Measurements from ENCODE around the gene ST7L.

Gene ST7L

DNA sequence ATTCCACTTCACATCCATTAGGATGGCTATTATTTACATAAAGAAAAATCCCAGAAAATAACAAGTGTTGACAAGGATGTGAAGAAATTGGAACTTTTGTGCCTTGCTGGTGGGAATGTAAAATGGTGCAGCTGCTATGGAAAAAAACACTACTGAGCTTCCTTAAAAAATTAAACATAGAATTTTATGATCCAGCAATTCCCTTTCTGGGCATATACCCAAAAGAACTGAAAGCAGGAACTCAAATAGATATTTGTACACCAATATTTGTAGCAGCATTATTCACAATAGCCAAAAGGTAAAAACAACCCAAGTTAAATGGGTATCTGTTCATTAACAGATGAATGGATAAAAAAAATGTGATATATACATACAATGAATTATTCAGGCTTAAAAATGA lies 64.5 kb downstream of the ST7L start:
- in situ Hi-C loops (cut with MboI; ENCODE audit: low sequenced_read_pairs): no loop called here
- H3K36me3 ChIP-seq (replicated peaks): peaks cover 3% of the 10 kb centered on the region; the same call in 1 of the 2 replicates
- H3K4me1 ChIP-seq: peaks cover 11% of the 10 kb centered on the region
- DNase-seq (ENCODE audit: low spot score in 2 of 2): no peak
- no peaks in the 10 kb centered on the region for H3K9me3 ChIP-seq
- H3K27me3 ChIP-seq (ENCODE audit: low read depth): no peaks in the 10 kb centered on the region
- H3K4me3 ChIP-seq: no peak overlapping the region

DNA sequence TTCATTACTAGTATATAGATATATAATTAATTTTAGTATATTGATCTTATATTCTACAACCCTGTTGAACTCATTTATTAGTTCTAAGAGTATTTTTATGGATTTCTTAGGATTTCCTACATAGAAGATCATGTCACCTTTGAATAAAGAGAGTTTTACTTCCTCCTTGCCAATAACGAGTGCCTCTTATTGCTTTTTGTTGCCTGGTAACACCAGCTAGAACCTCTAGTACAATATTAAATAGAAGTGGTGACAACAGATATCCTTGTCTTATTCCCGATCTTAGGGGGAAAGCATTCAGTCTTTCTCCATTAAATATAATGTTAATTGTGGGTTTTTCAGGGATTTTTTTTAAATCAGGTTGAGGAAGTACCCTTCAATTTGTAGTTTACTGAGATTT lies 69.4 kb downstream of the ST7L start:
- Histone ChIP-seq H3K4me3 (no peak overlapping the region), H3K27me3 (ENCODE audit: low read depth) (no peaks in the 10 kb centered on the region), H3K9me3 (no peaks in the 10 kb centered on the region), H3K4me1 (no peaks in the 10 kb centered on the region), H3K36me3 (replicated peaks) (peaks cover 6% of the 10 kb centered on the region)
- in situ Hi-C loops (cut with MboI; ENCODE audit: low sequenced_read_pairs): no loop called here
- DNase-seq (ENCODE audit: low spot score in 2 of 2): no peak

DNA sequence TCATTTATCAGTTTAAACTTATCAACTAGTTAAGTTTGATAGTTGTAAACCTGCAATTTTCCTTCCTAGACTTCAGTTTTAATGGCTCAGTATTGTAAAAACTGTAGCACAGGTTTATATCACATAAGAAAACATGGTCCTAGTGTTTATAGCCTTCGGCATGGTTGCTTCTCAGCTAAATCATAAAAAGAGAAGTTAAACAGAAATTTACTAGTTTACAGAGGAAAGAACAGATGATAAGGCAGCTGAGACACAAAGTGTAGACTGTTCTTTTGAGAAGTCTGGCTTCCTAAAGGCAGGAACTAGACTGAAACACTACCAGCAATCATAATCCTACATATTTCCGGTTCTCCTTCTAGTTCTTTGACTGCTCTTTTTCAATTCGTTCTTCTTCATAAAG lies 70.4 kb downstream of the ST7L start:
- peaks cover 6% of the 10 kb centered on the region for H3K36me3 ChIP-seq (replicated peaks)
- no peak overlapping the region for H3K4me3 ChIP-seq
- H3K9me3 ChIP-seq: no peaks in the 10 kb centered on the region
- in situ Hi-C loops (cut with MboI; ENCODE audit: low sequenced_read_pairs): no loop called here
- H3K4me1 ChIP-seq: no peaks in the 10 kb centered on the region
- no peak for DNase-seq (ENCODE audit: low spot score in 2 of 2)
- no peaks in the 10 kb centered on the region for H3K27me3 ChIP-seq (ENCODE audit: low read depth)

DNA sequence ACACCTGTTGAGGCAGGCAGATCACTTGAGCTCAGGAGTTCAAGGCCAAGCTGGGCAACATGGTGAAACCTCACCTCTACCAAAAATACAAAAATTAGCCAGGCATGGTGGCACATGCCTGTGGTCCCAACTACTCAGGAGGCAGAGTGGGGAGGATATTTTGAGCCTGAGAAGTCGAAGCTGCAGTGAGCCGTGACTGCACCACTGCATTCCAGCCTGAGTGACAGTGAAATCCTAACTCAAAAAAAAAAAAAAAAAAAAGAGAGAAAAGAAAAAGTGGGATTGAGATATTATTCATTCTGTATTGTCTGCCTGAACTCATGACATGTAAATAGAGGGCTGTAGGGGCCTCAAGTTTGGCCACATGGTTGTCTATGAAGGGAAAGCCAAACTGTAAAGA lies 72.9 kb downstream of the ST7L start:
- Histone ChIP-seq H3K9me3 (no peaks in the 10 kb centered on the region), H3K4me1 (no peaks in the 10 kb centered on the region), H3K27me3 (ENCODE audit: low read depth) (no peaks in the 10 kb centered on the region), H3K36me3 (replicated peaks) (peaks cover 14% of the 10 kb centered on the region), H3K4me3 (no peak overlapping the region)
- in situ Hi-C loops (cut with MboI; ENCODE audit: low sequenced_read_pairs): no loop called here
- no peak for DNase-seq (ENCODE audit: low spot score in 2 of 2)

DNA sequence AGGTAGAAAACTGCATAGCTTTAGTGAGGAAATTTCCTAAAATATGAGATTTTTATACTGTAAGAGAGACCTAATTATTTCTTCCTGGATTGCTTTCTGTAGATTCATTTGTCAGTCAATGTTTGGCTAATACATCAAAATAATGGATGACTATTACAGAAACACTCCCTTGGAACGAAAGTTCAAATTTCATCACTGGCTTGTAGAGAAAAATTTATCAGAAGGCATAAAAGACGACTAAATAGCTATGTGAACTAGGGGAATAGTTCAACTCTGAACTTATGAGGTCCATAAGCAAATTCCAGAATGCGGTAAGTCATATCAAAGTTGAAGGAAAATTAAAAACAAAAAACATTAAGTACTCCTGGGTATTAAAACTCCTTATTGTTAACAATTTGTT lies 74.2 kb downstream of the ST7L start:
- in situ Hi-C loops (cut with MboI; ENCODE audit: low sequenced_read_pairs): no loop called here
- no peaks in the 10 kb centered on the region for H3K4me1 ChIP-seq
- no peak for DNase-seq (ENCODE audit: low spot score in 2 of 2)
- peaks cover 14% of the 10 kb centered on the region for H3K36me3 ChIP-seq (replicated peaks)
- H3K4me3 ChIP-seq: no peak overlapping the region
- no peaks in the 10 kb centered on the region for H3K9me3 ChIP-seq
- H3K27me3 ChIP-seq (ENCODE audit: low read depth): no peaks in the 10 kb centered on the region

DNA sequence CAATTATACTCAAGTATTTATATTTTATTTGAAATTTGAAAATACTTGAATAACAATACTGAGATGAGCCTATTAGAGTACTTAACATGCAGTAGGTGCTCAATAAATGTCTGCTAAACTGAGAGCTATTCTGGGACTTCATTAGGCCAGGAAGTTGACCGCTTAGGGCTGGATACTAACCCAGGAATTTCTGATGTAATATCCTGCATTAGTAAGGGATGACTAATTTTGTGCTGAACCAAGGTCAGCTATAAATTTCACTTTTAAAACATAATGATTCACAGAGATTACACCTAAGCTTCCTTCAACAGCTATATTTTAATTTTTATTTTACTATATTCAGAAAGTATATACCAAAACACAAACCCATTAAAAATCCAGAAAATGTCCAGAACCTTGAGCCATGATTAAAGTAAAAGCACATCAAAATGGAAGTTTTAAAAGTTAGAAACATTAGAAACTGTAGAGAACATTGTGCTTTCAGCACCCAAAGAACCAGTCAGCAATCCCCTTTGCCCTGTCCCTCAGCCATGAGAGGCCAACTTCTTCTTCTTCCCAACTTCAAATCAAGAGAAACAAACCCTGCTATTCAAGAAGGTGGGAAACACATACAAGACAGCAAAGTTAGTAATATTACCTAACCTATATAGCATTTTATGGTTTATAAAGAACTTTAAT lies 74.8 kb downstream of the ST7L start:
- DNase-seq (ENCODE audit: low spot score in 2 of 2): no peak

DNA sequence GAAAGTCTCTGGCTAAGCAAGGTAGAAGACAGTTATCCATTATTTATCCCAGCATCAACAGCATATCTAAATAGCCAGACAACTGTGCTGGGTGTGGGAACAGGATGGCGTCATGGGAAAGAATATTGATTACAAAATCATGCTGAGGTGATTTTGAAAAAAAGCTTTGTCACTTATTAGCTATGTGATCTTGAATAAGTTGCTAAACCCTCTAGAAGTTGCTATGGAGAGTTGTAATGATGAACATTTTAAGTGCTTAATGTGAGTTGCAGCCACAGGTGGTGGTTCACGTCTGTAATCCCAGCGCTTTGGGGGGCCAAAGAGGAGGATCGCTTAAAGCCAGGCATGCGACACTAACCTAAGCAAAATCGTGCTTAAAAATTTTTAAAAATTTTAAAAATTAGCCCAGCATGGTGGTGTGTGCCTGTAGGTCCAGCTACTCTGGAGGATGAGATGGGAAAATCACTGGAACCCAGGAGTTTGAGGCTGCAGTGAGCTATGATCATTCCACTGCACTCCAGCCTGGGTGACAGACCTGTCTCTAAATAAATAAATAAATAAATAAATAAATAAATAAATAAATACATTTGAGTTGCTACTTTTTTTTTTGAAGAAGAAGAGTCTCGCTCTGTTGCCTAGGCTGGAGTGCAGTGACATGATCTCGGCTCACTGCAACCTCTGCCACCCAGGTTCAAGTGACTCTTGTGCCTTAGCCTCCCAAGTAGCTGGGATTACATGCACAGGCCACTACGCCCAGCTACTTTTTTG lies 76.6 kb downstream of the ST7L start:
- DNase-seq (ENCODE audit: low spot score in 2 of 2): no peak
- H3K36me3 ChIP-seq (replicated peaks): peaks cover 10% of the 10 kb centered on the region
- H3K4me1 ChIP-seq: no peaks in the 10 kb centered on the region
- H3K4me3 ChIP-seq: no peak overlapping the region
- in situ Hi-C loops (cut with MboI; ENCODE audit: low sequenced_read_pairs): no loop called here
- no peaks in the 10 kb centered on the region for H3K9me3 ChIP-seq
- no peaks in the 10 kb centered on the region for H3K27me3 ChIP-seq (ENCODE audit: low read depth)

More for the DNA sequence above, 74.8 kb downstream of the ST7L start:
- no peaks in the 10 kb centered on the region for H3K9me3 ChIP-seq
- H3K36me3 ChIP-seq (replicated peaks): peaks cover 15% of the 10 kb centered on the region
- H3K4me3 ChIP-seq: no peak overlapping the region
- H3K4me1 ChIP-seq: no peaks in the 10 kb centered on the region
- no peaks in the 10 kb centered on the region for H3K27me3 ChIP-seq (ENCODE audit: low read depth)
- in situ Hi-C loops (cut with MboI; ENCODE audit: low sequenced_read_pairs): no loop called here

DNA sequence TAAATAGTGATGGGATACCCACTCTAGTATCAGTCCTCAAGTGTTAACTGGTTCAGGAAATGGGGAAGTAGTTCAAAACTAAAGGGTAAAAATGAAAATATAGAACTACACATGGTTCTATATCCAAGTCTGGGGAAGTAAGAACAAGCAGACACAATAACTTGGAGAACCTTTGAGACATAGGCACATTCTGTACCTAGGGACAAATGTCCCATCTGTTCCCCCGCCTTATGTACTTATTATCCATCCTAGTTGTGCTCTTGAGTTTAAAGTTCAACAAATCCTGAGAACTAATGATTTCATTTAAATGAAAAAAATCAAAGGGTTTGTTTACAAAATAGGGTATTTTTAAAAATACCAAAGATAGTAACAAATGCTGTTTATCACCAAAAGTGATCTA lies 77.6 kb downstream of the ST7L start:
- Histone ChIP-seq H3K27me3 (ENCODE audit: low read depth) (no peaks in the 10 kb centered on the region), H3K4me3 (no peak overlapping the region), H3K4me1 (no peaks in the 10 kb centered on the region), H3K36me3 (replicated peaks) (peaks cover 10% of the 10 kb centered on the region), H3K9me3 (no peaks in the 10 kb centered on the region)
- no peak for DNase-seq (ENCODE audit: low spot score in 2 of 2)
- in situ Hi-C loops (cut with MboI; ENCODE audit: low sequenced_read_pairs): no loop called here

DNA sequence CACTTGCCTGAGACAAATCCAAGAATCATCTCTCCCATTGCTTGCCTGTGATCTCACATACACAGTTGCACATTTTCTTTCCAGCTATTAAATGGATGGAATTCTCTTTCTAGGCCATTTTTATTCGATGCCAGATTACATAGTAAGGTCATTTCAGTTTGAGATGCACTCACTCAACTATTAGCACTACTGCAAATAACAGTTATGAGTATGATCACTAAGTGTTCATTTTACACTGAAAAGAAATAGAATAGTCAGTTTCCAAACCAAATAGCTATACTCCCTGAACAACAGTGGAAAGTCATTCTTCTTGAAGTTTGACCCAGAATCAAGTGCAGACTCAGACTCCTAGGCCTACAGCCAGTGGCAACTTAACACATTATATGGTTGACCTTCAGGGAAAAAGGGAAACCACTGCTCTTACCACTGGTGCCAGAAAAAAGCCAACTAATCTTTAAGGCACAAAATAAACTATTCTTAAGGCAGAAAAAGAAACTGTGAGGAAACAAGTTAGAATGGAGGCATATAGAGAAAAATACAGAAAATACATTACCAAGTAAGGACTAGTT lies 78.6 kb downstream of the ST7L start:
- Histone ChIP-seq H3K4me1 (no peaks in the 10 kb centered on the region), H3K4me3 (no peak overlapping the region), H3K27me3 (ENCODE audit: low read depth) (no peaks in the 10 kb centered on the region), H3K36me3 (replicated peaks) (peaks cover 10% of the 10 kb centered on the region), H3K9me3 (no peaks in the 10 kb centered on the region)
- no peak for DNase-seq (ENCODE audit: low spot score in 2 of 2)
- in situ Hi-C loops (cut with MboI; ENCODE audit: low sequenced_read_pairs): no loop called here

DNA sequence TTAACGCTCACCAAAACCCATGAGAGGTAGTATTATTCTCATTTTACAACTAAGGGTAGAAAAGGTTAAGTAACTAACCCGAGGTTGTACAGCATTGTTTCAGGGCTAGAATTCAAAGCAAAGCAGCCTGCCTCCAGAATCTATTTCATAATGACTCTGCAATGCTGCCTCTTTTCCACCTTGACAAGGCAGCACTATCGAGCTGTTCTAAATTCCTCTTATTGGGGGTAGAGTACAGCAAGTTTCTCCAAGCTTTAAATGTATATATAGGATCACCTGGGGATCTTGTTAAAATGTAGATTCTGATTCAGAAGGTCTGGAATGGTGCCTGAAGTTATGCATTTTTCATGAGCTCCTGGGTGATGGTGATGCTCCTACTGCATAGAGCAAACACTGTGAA lies 80.1 kb downstream of the ST7L start:
- no peak for DNase-seq (ENCODE audit: low spot score in 2 of 2)

DNA sequence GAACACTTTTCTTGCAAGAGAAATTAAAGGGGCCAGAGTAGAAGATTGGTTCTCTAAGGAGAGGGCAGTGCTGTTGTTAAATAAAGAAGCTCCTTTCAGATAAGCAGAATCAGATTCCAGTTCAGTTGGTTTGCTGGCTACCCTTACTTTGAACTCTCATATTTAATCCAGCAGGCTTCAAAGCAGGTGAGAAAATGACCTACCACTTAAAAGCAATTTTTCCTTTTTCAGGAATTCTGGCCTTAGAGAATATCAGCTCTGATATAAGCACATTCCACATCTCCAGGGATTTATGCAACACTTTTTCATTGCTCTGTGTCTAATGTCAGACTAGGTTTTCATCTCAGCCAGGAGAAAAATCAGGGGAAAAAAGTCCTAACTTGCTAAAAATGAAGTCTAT lies 81.5 kb downstream of the ST7L start:
- Histone ChIP-seq H3K27me3 (ENCODE audit: low read depth) (no peaks in the 10 kb centered on the region), H3K36me3 (replicated peaks) (peaks cover 10% of the 10 kb centered on the region), H3K4me3 (no peak overlapping the region), H3K4me1 (no peaks in the 10 kb centered on the region), H3K9me3 (no peaks in the 10 kb centered on the region)
- in situ Hi-C loops (cut with MboI; ENCODE audit: low sequenced_read_pairs): no loop called here
- no peak for DNase-seq (ENCODE audit: low spot score in 2 of 2)

More for the DNA sequence above, 80.1 kb downstream of the ST7L start:
- Histone ChIP-seq H3K4me1 (no peaks in the 10 kb centered on the region), H3K9me3 (no peaks in the 10 kb centered on the region), H3K27me3 (ENCODE audit: low read depth) (no peaks in the 10 kb centered on the region), H3K36me3 (replicated peaks) (peaks cover 10% of the 10 kb centered on the region), H3K4me3 (no peak overlapping the region)
- in situ Hi-C loops (cut with MboI; ENCODE audit: low sequenced_read_pairs): no loop called here

DNA sequence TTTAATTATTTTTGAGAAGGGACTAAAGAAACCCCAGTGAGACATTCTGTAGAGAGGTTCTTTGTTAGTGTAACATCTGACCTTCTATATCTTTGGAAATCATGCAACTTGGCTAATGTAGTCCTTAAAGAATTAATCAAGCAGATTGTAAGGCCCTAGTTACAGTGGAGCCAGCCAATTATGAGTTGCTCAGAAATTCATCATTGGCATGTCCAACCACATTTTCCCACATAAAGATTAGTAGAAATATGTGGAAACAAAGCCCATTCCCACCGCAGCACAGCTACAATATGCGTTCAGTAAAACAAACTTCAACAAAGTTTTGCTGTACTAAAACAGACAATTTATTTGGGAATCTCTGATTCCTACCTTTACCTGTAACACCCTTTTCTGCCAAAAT lies 82.4 kb downstream of the ST7L start:
- no peaks in the 10 kb centered on the region for H3K9me3 ChIP-seq
- no peak for DNase-seq (ENCODE audit: low spot score in 2 of 2)
- H3K36me3 ChIP-seq (replicated peaks): peaks cover 7% of the 10 kb centered on the region
- H3K4me3 ChIP-seq: no peak overlapping the region
- no peaks in the 10 kb centered on the region for H3K27me3 ChIP-seq (ENCODE audit: low read depth)
- H3K4me1 ChIP-seq: no peaks in the 10 kb centered on the region
- in situ Hi-C loops (cut with MboI; ENCODE audit: low sequenced_read_pairs): no loop called here

DNA sequence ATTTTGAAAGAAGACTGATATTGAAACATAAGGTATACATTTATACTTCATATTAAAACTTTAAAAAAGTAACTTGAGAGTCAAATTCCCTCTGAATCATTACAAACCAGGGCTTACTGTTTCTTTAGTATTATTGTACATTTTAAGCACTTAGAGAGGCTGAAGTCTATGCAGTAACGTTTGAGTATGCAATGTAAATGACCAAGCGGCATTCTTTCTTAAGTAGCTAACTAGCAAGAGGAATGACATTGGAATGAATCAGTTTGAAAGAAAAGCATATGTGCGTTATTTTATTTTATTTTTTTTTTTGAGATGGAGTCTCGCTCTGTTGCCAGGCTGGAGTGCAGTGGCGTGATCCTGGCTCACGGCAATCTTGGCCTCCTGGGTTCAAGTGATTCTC lies 85.9 kb downstream of the ST7L start:
- Histone ChIP-seq H3K4me3 (no peak overlapping the region), H3K4me1 (peaks cover 2% of the 10 kb centered on the region; the same call in 1 of the 2 replicates), H3K27me3 (ENCODE audit: low read depth) (no peaks in the 10 kb centered on the region), H3K9me3 (no peaks in the 10 kb centered on the region), H3K36me3 (replicated peaks) (no peaks in the 10 kb centered on the region)
- no peak for DNase-seq (ENCODE audit: low spot score in 2 of 2)
- in situ Hi-C loops (cut with MboI; ENCODE audit: low sequenced_read_pairs): no loop called here

DNA sequence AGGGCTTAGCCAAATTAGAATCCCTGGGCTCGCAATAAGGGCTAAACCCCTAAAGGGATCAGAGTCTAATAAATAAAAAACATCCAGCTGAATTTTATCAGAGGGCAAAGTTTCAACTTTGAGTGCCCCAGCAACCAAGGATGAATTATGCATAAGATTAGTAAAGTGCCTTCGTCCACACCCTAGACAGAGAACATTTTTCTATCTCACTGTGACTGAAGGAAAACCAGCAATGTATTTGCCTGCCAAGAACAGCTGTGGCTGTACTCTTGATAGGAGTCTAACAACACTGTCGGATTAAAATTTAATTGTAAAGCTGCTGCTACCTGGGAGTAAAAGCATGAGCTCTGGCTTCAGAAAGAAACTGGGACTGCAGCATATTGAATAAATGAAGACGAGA lies 86.9 kb downstream of the ST7L start:
- H3K4me3 ChIP-seq: no peak overlapping the region
- peaks cover 2% of the 10 kb centered on the region; the same call in 1 of the 2 replicates for H3K4me1 ChIP-seq
- H3K36me3 ChIP-seq (replicated peaks): no peaks in the 10 kb centered on the region
- H3K27me3 ChIP-seq (ENCODE audit: low read depth): no peaks in the 10 kb centered on the region
- no peaks in the 10 kb centered on the region for H3K9me3 ChIP-seq
- in situ Hi-C loops (cut with MboI; ENCODE audit: low sequenced_read_pairs): no loop called here
- DNase-seq (ENCODE audit: low spot score in 2 of 2): no peak

All from HAP-1 (cell line).